Cardiac muscle cell (in vitro differentiated cells and primary cell): ENCODE measurements around the gene SYNE2. TPM values are rescaled to one million over a fixed set of nuclear protein-coding genes. Genes with fewer than 3 reads are reported as not detected.

Source experiments
- DNase-seq, 2 donors: peaks; one replicate each; pipeline versions ENCODE4 v3.0.0 to v3.0.0-alpha.2; 2010 to 2017; ENCODE audit warnings: low read depth in 1 of 2, low spot score in 1 of 2
- H3K27ac ChIP-seq: fragments of 200-600 bp; sonication (generic); 2 replicates; pipeline ENCODE4 v1.5.1; 2016
- H3K27me3 ChIP-seq: fragments of 200-600 bp; sonication (generic); 2 replicates; pipeline ENCODE4 v1.6.0; 2016; ENCODE audit warnings: control low read depth
- H3K36me3 ChIP-seq: fragments of 200-600 bp; sonication (generic); 2 replicates; pipeline ENCODE4 v1.5.1; 2016; ENCODE audit warnings: control low read depth
- H3K4me1 ChIP-seq: fragments of 200-600 bp; sonication (generic); 2 replicates; pipeline ENCODE4 v1.8.1; 2017; ENCODE audit warnings: low read depth, mild to moderate bottlenecking, mixed run types
- H3K4me3 ChIP-seq: fragments of 200-600 bp; sonication (generic); 2 replicates; pipeline ENCODE4 v1.5.1; 2016; ENCODE audit warnings: mild to moderate bottlenecking
- H3K9me3 ChIP-seq: fragments of 200-600 bp; sonication (generic); 2 replicates; pipeline ENCODE4 v1.5.1; 2017; ENCODE audit warnings: low read depth, mild to moderate bottlenecking, control low read depth
- polyA plus RNA-seq: library from polyadenylated mRNA; unstranded; fragments of >200 nt; fragmentation: Nextera tagmentation; extraction: Ambion mirVana; gene quantifications from 2 replicates; pipeline ENCODE4 v1.2.1, GENCODE V29; 2016
- total RNA-seq: library from RNA; depleted of rRNA; stranded (reverse); fragments of >200 nt; gene quantifications from 2 replicates; pipeline ENCODE4 v1.2.3, GENCODE V29; 2016
- TF ChIP-seq, protein P1 (sequence below): IDR thresholded peaks from 2 replicates; pipeline ENCODE4 v1.5.1; 2012; ENCODE audit warnings: low read depth, mild to moderate bottlenecking, low read length

The SYNE2 gene
- total and polyA plus RNA-seq, 2 experiments from 2014 or later, result 36.0 to 95.2 TPM

DNA sequence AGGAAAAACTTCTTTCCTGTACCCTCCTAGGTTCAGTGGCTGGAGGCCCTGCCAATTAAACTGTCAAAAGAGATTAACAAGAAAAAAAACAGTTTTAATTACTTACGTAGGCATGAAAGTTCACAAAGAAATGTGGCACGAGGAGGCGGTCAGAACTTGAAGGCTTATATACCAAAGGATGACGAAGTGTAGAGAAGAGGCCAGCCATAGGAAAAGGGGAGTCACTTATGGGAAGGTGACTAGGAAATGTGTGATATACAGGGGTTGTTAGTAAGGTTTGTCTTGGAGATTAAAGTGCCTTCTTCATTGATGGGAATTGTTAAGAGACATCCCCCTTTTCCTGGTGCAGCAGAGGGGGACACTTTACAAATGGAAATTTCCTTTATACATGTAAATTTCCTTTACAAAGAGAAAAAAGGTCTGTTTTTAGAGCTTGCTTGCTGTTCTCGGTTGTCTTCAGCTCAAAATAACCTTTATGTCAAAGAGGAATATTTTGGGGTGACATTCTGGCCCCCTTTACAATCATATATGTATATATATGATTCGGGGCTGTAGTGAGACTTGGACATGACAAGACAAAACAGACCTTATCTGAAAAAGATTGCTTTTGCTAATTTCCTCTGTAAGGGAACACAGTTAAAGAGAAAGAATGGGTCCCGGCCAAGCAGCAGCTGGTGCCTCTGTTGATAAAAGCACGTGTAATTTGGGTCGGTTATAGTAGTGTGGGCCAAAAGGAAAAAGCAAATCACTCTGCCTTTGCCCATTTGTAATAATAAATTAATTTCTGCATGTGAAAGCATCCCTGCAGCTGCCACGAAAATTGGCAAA, 38.6 kb downstream of the SYNE2 start:
- H3K4me1 ChIP-seq, result peaks cover 24% of the 10 kb centered on the region
- H3K36me3 ChIP-seq, result no peaks in the 10 kb centered on the region
- H3K27ac ChIP-seq, result no peak overlapping the region
- H3K4me3 ChIP-seq, result no peak overlapping the region
- TF ChIP-seq, protein P1, sequence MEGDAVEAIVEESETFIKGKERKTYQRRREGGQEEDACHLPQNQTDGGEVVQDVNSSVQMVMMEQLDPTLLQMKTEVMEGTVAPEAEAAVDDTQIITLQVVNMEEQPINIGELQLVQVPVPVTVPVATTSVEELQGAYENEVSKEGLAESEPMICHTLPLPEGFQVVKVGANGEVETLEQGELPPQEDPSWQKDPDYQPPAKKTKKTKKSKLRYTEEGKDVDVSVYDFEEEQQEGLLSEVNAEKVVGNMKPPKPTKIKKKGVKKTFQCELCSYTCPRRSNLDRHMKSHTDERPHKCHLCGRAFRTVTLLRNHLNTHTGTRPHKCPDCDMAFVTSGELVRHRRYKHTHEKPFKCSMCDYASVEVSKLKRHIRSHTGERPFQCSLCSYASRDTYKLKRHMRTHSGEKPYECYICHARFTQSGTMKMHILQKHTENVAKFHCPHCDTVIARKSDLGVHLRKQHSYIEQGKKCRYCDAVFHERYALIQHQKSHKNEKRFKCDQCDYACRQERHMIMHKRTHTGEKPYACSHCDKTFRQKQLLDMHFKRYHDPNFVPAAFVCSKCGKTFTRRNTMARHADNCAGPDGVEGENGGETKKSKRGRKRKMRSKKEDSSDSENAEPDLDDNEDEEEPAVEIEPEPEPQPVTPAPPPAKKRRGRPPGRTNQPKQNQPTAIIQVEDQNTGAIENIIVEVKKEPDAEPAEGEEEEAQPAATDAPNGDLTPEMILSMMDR, result no peak
- no peaks in the 10 kb centered on the region for H3K9me3 ChIP-seq
- H3K27me3 ChIP-seq, result no peaks in the 10 kb centered on the region
- DNase-seq, result peak in 1 of 2 donors; percentile 48

DNA sequence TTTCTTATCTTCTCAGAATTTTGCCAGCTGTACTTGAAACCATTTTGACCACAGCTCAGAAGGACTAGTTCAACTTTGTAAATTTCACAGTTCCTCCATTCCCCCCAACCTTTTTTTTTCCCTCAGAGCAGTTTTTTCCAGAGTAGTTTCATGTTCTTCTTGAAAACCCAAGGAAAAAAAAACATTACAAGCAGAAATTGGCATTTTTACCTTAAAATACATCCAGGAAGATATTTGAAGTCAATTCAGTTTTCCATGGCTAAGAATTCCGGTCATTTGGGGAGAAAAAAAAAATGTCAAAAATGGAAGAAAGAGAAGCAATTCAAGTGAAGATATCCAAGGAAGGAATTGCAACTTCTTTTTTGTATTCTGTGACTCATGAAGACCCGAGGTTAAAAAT, 39.5 kb downstream of the SYNE2 start:
- no peak overlapping the region for H3K4me3 ChIP-seq
- no peaks in the 10 kb centered on the region for H3K27me3 ChIP-seq
- TF ChIP-seq, protein P1, result no peak
- H3K4me1 ChIP-seq, result peaks cover 24% of the 10 kb centered on the region
- no peak overlapping the region for H3K27ac ChIP-seq
- H3K9me3 ChIP-seq, result no peaks in the 10 kb centered on the region
- peak in 1 of 2 donors; percentile 41 for DNase-seq
- no peaks in the 10 kb centered on the region for H3K36me3 ChIP-seq

- DNase-seq, result peak; percentile 44 to 98
- Histone ChIP-seq H3K9me3 (no peaks in the 10 kb centered on the region), H3K4me1 (peaks cover 31% of the 10 kb centered on the region), H3K27me3 (no peaks in the 10 kb centered on the region), H3K27ac (peak overlapping the region; percentile 14), H3K36me3 (no peaks in the 10 kb centered on the region), H3K4me3 (no peak overlapping the region)
- TF ChIP-seq, protein P1, result no peak
Measured at GRCh38 chr14:63893701-63894458, 41.1 kb downstream of the SYNE2 start.

DNA sequence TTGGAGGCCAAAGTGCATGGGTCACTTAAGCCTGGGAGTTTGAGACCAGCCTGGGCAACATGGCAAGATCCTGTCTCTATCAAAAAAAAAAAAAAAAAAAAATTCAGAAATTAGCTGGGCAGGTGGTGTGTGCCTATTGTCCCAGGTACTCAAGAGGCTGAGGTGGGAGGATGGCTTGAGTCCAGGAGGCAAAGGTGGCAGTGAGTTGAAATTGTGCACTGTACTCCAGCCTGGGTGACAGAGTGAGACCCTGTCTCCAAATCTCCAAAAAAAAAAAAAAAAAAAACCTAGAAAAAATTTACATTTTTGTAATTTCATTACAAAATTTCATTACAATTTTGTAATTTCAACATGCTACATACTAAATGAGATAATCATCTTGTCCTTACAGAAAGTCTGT, 42.7 kb downstream of the SYNE2 start:
- no peak for DNase-seq
- H3K27ac ChIP-seq, result no peak overlapping the region
- H3K27me3 ChIP-seq, result no peaks in the 10 kb centered on the region

GRCh38 chr14:63896278-63896720, 43.5 kb downstream of the SYNE2 start:
- Histone ChIP-seq H3K4me1 (peaks cover 32% of the 10 kb centered on the region), H3K9me3 (no peaks in the 10 kb centered on the region), H3K27me3 (no peaks in the 10 kb centered on the region), H3K36me3 (no peaks in the 10 kb centered on the region), H3K4me3 (no peak overlapping the region), H3K27ac (no peak overlapping the region)
- peak in 1 of 2 donors; percentile 99 for DNase-seq
- TF ChIP-seq, protein P1, result no peak

More for the DNA sequence above, 42.7 kb downstream of the SYNE2 start:
- Histone ChIP-seq H3K4me3 (no peak overlapping the region), H3K4me1 (peaks cover 31% of the 10 kb centered on the region), H3K36me3 (no peaks in the 10 kb centered on the region), H3K9me3 (no peaks in the 10 kb centered on the region)
- TF ChIP-seq, protein P1, result no peak
